Measurements from ENCODE around the gene ADIPOR1. TPM values are rescaled to one million over a fixed set of nuclear protein-coding genes. Genes with fewer than 3 reads are reported as not detected.

The ADIPOR1 gene
- total RNA-seq, 4 donors from 2014 or later: 62.2 to 91.6 (median 68.7) TPM

DNA sequence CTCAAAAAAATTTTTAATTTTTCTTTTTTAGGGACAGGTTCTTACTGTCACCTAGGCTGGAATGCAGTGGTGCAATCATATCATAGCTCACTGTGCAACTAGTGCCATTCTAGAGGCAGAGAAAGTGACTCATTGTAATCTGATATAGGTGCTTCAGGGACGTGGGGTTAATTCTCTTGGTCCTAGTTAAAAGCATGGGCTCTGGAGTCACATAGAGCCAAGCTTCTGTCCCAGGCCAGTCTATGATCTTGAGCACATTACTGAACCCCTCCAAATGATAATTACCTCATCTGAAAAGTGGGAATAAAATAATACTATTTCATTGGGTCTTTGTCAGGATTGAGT lies 1.1 kb upstream of the ADIPOR1 start:
- peaks cover 0 to 43% of the 10 kb centered on the region in 2 donors for H3K36me3 ChIP-seq
- no peaks in the 10 kb centered on the region for H3K9me3 ChIP-seq
- no peak for TF ChIP-seq POLR2A (IDR thresholded peaks at IDR 0.05)
- TF ChIP-seq EP300 (IDR thresholded peaks at IDR 0.05): no peak
- TF ChIP-seq, protein P1, sequence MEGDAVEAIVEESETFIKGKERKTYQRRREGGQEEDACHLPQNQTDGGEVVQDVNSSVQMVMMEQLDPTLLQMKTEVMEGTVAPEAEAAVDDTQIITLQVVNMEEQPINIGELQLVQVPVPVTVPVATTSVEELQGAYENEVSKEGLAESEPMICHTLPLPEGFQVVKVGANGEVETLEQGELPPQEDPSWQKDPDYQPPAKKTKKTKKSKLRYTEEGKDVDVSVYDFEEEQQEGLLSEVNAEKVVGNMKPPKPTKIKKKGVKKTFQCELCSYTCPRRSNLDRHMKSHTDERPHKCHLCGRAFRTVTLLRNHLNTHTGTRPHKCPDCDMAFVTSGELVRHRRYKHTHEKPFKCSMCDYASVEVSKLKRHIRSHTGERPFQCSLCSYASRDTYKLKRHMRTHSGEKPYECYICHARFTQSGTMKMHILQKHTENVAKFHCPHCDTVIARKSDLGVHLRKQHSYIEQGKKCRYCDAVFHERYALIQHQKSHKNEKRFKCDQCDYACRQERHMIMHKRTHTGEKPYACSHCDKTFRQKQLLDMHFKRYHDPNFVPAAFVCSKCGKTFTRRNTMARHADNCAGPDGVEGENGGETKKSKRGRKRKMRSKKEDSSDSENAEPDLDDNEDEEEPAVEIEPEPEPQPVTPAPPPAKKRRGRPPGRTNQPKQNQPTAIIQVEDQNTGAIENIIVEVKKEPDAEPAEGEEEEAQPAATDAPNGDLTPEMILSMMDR (IDR thresholded peaks at IDR 0.05): no peak
- TF ChIP-seq POLR2AphosphoS5 (IDR thresholded peaks at IDR 0.05): no peak
- no peak overlapping the region for H3K27ac ChIP-seq
- H3K4me3 ChIP-seq: no peak overlapping the region
- no peaks in the 10 kb centered on the region for H3K27me3 ChIP-seq
- ATAC-seq: no peak
- WGBS, 2 donors (ENCODE audit: low coverage in 1 of 2): 86% methylated on average over 1 of the region's 1 CpG; no CpG with 5 or more reads in 1 of the 2 donors
- peaks cover 4 to 40% (median 5%) of the 10 kb centered on the region in 3 donors for H3K4me1 ChIP-seq

DNA sequence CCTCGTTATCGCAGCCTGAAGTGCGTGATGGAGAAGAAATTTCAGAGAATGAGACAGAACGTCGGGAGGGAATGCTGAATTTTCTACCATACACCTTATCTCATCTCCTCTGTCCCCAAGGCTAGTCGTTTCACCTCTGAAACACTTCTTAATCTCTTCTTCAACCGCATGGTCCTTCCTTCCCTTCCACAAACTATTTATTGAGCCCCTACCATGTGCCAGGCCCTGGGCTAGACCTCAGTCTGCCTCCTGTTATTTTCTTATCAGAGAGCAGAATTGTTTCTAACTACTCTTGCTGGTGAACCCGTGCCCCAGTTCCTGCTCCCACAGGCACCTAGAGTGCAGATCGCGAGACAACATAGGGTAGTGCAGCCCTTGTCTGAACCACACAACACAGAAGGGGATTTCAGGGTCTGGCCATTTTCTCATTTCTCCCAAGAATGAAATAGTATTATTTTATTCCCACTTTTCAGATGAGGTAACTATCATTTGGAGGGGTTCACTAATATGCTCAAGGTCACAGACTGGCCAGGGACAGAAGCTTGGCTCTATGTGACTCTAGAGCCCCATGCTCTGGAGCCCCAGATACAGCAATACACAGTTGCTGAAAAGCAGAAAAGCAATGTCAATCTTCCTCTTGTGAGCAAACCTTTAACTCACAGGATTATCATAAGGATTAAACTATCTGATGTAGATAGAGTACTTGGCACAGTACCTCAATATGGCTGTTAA lies 598 bp upstream of the ADIPOR1 start:
- Histone ChIP-seq H3K36me3 (peaks cover 0 to 38% of the 10 kb centered on the region in 2 donors), H3K9me3 (no peaks in the 10 kb centered on the region), H3K27ac (peak overlapping the region; percentile 48 to 94 (median 93)), H3K4me1 (peaks cover 4 to 45% (median 5%) of the 10 kb centered on the region in 3 donors), H3K4me3 (peak overlapping the region; percentile 83 to 88), H3K27me3 (no peaks in the 10 kb centered on the region)
- TF ChIP-seq POLR2A (IDR thresholded peaks at IDR 0.05): no peak
- no peak for TF ChIP-seq EP300 (IDR thresholded peaks at IDR 0.05)
- no peak for TF ChIP-seq POLR2AphosphoS5 (IDR thresholded peaks at IDR 0.05)
- TF ChIP-seq, protein P1 (IDR thresholded peaks at IDR 0.05): no peak
- 3 to 8% methylated on average over 10 of the region's 10 CpGs for WGBS, 2 donors (ENCODE audit: low coverage in 1 of 2)
- ATAC-seq: no peak

DNA sequence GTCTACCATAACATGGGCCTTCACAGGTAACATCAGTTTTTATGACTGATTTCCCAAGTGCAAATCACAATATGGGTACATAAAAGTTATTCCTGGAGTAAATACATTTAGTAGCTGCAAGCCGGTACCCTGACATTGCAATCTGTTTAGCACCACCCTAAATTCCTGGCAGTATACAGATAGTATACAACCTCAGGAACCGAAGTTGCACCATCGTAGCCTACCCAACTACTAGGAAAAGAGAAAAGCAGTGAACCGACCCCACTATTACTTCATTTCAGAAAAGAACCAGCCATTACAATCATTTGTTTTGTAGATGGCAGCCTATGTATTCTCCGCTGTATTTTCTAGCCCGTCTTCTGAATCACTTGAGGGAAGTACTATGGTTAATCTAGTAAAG lies 1.1 kb downstream of the ADIPOR1 start:
- Histone ChIP-seq H3K36me3 (peaks cover 0 to 30% of the 10 kb centered on the region in 2 donors), H3K27me3 (no peaks in the 10 kb centered on the region), H3K27ac (peak overlapping the region in 2 of 4 donors; percentile 94), H3K9me3 (no peaks in the 10 kb centered on the region), H3K4me3 (peak overlapping the region; percentile 83 to 88), H3K4me1 (peaks cover 4 to 63% (median 5%) of the 10 kb centered on the region in 3 donors)
- ATAC-seq: no peak
- TF ChIP-seq POLR2AphosphoS5 (IDR thresholded peaks at IDR 0.05): no peak
- TF ChIP-seq, protein P1 (IDR thresholded peaks at IDR 0.05): no peak
- no peak for TF ChIP-seq POLR2A (IDR thresholded peaks at IDR 0.05)
- no peak for TF ChIP-seq EP300 (IDR thresholded peaks at IDR 0.05)
- 54 to 60% methylated on average over 1 to 5 of the region's 6 CpGs for WGBS, 2 donors (ENCODE audit: low coverage in 1 of 2)

DNA sequence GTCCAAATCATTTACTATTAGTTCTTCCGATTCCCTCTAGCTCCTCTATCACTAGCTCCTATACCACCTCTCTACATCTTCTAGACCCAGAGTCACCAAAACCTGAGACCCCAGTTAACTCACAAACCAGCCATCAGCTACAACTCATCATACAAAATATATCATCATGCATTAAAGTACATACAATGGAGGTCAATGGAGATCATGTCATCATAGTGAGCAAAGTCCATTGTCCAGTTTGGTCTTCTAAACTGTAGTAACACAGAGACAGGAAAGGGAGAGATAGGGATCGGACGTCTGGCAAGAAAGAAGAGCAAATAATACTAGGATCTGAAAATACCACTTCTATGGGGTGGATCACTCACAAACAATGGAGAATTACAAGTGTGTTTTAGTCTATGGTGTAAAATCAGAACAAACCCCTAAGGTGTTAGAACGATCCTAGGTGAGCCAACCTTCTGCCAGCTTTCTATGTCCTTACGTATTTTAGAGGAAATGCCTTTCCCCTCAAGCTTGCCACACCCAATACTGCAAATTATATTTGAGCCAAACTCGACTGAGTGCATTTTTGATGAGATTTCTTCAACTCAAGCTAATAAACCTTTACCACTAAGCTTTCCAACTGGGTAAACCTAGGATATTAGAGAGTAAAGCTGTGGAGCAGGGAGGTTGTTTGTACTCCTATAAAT lies 3.9 kb downstream of the ADIPOR1 start:
- Histone ChIP-seq H3K27me3 (no peaks in the 10 kb centered on the region), H3K4me3 (no peak overlapping the region), H3K36me3 (peaks cover 0 to 43% of the 10 kb centered on the region in 2 donors), H3K9me3 (no peaks in the 10 kb centered on the region), H3K27ac (peak overlapping the region in 1 of 4 donors; percentile 30), H3K4me1 (peaks cover 4 to 68% (median 5%) of the 10 kb centered on the region in 3 donors)
- ATAC-seq: no peak
- WGBS, 2 donors (ENCODE audit: low coverage in 1 of 2): 67% methylated on average over 6 of the region's 6 CpGs
- TF ChIP-seq POLR2AphosphoS5 (IDR thresholded peaks at IDR 0.05) (no peak), EP300 (IDR thresholded peaks at IDR 0.05) (no peak), POLR2A (IDR thresholded peaks at IDR 0.05) (no peak)
- TF ChIP-seq, protein P1 (IDR thresholded peaks at IDR 0.05): no peak
